UCSD-AML1 (cell line): ENCODE measurements around the gene MPZL1.

Experiments used
- DNase-seq: peaks from one replicate; lab custom pipeline; 2025; ENCODE audit not compliant: unreplicated experiment; lab: John Stamatoyannopoulos, UW

Gene MPZL1

DNA sequence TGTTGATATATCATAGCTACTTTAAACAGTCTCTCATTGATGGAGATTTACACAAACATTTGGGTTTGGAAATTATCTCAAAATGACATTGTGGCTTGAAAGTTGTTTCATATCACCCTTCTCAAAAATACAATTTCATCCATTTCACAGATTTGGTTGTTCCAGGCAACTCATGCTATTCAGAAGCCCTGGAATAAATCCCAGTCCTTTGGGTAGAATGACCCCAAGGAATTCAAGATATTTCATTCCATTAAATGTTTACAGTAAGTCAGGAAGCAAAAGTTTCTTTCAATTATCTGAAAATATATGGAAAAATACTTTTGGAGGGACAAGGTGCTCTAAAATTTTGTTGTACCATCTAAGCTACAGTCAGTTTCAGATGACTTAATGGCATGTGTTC is 27.1 kb downstream of the MPZL1 start:
- no peak for DNase-seq

DNA sequence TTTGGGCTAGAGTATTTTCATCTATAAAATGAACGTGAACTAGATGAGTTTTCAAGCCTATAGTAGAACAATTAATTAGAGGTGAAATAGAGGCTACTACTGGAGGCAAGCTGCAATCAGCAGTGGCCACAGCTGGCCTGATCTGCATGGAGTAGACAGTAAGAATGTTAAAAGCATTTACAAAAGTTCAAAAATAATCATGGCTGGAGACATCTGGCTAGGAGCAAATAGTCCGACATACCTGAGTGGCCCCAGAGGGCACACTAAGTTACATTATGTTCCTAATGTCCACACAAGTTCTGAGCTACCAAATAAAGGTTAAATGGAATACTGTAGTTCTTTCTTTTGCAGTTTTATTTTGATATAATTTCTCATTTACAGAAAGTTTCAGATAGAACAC is 28.0 kb downstream of the MPZL1 start:
- DNase-seq: no peak

DNA sequence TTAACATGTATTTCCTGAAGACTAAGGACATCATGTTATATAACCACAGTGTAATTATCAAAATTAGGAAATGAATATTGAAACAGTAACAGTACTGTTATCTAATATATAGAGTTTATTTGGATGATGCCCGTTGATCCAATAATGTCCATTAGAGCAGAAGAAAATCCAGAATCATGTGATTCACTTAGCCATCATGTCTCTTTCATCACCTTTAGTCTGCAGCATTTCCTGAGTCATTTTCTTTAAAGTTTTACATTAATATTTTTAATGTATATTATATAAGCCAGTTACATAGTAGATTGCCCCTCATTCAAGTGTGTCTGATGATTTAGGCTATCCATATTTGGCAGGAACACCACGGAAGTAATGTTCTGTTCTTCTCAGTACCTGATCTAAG is 28.9 kb downstream of the MPZL1 start:
- DNase-seq: no peak

DNA sequence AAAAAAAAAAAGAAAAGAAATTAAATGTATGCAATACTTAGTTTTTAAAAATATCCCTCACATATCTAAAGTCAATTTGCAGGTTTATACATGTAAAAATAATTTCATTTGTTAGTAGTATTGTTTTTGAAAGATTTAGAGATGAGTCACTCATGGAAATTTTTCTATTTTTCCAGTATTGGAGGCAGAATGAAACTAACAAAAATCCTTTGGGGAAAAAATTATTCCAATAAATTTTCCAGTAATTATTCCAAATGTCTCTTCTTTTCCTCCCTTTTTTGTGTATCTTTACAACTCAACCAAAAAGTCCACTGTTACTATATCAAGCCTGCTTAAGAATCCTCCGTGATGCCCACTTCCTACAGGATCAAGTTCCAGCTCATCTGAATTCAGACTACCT is 29.9 kb downstream of the MPZL1 start:
- no peak for DNase-seq

DNA sequence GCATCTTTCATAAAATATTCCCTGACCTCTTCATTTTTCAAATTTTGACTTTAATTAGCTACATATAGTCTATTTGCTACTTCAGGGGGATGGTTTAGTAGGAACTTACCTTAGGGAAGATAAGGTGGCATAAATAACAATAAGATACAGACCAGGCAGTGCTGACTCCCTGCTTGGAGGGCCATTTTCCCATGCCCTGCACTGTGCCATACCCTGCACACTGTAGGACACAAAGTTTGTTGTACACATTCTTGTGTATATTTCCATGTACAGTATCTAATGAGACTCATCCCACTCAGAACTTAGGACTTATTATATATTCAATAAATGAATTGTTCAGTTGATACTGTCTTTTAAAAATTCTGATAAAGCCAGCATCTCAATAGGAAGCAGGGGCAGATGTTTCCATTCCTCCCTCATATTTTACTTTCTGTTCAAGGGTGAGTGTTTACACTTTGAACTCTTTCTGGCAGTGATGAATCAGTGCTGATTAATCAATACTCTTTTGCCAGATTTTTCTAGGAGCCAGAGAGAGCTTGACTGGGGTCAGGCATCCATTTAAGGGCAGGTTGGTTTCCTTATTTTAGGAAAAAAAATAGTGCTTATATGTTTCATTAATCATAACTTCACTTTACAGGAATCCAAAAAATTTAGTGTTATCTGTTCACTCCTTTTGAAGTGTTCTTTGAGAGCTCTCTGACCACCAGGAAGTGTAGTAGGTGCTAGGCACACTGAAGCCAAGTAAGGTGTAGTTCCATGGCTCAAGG is 30.6 kb downstream of the MPZL1 start:
- no peak for DNase-seq

DNA sequence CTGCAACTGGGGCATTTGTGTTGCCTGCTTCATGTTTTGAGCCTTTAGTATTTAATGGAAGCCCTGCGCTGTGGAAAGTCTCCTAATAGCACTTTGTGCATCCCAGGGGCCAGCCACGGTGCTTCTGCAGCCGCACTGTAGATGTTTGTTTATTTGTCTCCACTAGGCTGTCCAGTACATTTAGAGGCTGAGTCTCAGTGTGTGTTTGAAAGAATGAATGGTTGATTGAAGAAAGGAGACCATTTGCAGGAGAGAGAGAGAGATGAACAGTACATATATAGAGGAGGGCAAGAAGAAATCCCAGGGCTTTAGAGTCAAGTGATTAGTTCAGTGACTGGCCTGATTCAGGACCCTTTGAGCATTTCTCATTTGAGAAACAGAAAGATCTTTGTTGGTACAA is 33.9 kb downstream of the MPZL1 start:
- DNase-seq: no peak

DNA sequence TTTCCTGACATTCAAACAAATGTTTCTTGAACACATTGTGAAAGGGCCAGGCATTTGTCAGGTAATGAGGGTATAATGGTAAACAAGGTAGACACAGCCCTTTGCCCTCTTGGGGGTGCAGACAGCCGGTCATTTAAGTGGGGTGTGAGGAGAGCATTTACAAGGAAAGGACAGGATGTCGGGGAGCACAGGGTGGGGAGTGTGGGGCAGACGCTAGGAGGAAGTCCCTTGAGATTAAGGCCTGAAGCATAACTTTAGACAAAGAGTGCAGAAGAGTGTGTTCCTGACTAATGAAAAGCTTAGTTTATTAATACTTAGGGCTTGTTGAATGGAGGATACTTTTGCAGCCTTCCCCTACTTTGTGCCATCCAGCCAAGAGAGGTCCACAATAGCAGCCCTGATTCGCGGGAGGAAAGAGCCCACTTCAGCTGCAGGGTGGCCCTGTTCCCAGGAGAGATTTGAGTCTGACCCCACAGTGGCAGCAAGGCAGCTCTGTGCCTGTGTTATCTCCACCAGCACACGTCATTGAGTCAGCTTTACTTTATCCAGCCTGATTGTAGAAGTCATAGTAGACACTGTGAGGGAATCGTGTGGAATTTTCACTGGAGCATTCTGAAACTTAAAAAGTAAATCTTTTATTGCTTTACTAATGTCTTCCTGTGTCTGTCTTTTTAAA is 35.1 kb downstream of the MPZL1 start:
- no peak for DNase-seq

DNA sequence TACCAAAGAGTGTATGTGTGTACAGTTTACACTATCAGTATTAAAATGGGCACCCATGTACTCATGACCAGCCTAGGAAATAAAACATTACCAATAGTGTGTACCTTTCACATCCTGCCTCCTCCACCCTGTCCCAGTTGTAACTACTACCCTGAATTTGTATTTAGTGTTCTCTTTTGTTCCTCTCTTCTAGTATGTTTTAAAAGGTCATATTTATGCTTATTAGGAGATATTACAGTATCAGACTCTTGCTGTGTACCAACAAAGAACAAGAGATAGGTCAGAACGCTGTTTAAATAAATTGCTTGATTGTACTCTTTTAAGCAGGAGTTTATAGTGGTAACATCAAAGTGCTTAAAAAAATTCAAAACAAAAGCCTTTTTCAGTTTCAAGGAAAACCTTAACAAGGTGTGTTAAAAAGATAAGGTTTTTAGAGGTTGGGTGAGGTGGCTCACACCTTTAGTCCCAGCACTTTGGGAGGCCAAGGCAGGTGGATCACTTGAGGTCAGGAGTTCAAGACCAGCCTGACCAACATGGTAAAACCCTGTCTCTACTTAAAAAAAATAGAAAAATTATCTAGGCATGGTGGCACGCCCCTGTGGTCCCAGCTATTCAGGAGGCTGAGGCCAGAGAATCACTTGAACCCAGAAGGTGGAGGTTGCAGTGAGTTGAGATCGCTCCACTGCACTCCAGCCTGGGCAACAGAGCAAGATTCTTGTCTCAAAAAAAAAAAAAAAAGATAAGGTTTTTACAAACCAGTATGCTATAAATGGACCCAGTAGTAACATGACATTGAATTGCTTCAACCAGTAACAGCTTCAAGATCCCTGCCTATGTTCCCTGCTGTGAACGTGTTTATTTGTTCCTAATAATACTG is 35.9 kb downstream of the MPZL1 start:
- DNase-seq: no peak

DNA sequence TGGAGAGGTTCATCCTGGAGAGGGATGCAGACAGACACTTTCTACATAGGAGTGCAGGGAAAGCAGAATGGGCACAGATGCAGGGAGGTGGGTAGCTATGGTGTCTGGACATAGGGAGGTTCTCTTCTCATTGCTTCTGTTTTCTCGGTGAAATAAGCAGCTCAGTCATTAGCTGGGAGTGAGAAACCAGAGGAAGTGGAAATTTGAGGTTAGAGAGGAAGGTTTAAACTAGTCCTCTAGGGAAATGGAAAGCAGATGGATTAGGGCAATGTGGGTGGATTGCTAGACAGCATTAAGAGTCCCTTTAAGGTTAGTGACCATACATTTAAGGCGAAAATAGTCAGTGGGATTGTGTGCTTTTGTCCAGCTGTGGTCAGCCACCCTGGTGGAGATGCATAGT is 39.6 kb downstream of the MPZL1 start:
- no peak for DNase-seq

DNA sequence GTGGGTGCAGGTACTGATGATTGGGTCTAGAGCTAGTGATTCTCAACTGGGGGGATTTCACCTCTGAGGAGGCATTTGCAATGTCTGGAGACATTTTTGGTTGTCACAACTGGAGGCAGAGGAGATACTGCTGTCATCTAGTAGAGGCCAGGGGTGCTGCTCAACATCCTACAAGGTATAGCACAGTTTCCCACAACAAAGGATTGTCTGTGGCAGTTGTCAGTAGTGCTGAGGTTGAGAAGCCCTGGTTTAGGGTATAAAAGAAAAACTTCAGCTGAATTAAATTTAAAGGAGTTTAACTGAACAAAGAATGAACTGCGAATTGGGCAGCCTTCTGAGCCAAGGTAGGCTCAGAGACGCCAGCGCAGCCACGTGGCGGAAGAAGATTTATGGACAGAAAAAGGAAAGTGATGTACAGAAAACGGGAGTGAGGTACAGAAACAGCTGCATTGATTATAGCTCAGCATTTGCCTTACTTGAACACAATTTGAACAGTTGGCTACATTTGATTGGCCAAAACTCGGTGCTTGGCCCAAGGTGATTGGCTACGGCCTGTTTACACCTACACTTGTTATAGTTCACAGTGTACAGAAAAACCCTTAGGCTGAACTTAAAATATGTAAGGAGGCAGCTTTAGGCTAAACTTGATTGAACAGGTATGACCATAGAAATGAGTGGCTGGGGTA is 40.4 kb downstream of the MPZL1 start:
- no peak for DNase-seq

DNA sequence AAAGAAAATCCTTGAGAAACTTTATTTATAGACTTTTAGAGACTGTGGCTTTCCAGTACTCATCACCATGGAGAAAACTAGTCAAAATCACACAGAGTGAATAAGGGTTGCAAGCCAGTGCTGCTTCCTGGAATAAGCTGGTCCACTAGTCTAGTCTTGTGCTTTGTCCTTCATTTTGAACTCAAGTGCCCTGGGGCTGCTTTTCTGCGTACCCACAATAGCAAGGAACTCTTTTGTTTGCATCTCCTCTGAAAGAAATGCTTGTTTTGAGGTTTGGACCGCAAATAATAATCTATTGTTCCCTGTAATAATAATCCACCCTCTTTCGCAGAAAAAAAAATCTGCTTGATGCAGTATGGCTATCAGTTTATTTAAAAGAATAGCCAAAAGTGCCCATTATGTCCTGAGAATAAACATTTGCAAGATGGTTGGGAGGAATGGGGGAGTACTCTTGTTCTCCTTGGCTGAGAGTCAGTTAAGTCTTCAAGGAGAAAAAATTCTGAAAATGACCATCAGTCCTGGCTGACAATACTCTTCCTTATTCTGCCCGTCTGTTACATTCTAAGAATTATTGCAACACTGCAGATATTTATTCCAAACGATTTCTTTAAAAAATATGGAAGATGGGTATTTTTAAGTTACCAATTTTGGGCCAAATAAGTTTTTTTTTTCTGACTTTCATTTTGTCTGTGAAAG is 41.9 kb downstream of the MPZL1 start:
- no peak for DNase-seq

DNA sequence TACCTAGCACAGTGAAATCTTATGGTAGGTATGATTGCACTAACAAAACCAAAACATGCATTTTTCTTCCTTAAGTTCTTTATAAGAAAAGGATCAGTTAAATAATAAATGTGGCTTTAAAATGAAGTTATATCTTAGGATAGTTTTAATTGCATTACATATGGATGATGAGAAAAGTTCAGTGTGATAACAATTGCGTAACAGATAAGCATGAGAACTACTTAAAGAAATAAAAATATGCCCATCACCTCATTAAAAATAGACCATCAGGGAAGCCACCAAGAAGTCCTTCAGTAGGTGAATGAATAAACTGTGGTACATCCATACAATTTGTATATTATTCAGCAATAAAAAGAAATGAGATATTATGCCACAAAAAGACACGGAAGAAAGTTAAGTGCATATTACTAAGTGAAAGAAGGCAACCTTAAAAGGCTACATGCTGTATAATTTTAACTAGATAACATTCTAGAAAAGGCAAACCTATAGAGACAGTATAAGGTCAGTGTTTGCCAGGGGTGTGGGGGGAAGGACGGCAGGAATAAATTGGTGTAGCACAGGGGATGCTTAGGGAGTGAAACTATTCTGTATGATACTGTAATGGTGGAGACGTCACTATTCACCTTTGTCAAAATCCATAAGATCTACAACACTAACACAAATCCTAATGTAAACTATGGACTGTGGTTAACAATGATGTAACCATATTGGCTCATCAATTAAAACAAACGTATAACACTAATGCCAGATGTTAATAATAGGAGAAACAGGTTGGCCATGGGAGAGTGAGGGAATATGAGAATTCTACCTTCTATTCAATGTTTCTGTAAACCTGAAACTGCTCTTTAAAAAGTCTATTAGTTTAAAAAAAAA is 42.9 kb downstream of the MPZL1 start:
- no peak for DNase-seq

DNA sequence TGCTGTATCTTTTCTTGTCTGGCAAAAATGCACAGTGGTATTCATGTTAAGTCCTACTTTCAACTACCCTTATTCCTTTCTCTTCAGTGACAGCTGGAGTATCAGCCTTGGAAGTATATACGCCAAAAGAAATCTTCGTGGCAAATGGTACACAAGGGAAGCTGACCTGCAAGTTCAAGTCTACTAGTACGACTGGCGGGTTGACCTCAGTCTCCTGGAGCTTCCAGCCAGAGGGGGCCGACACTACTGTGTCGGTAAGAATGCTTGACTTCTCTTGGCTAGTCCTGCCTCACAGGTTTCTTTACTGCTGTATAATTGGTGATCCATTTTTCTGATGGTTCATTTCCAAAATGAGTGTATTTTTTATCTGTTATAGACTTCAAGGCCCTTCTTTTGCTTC is 43.7 kb downstream of the MPZL1 start:
- DNase-seq: no peak

DNA sequence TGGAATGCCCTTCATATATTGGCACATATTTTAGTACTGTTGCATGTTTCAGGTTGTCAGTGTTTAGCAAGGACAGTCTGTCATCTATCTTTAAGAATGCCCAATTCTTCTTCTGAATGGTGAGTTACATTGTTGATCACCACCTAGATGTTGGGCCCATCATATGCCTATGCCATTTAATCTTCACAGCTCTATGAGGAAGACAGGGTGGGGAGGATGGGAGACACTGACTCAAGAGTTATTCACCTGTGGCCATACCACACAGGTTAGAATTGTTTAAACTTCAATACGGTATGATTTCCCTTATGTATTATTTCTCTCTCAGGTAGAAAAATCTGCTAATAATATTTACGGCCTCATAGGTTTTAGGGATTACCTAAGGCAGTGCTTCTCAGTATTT is 44.8 kb downstream of the MPZL1 start:
- no peak for DNase-seq

DNA sequence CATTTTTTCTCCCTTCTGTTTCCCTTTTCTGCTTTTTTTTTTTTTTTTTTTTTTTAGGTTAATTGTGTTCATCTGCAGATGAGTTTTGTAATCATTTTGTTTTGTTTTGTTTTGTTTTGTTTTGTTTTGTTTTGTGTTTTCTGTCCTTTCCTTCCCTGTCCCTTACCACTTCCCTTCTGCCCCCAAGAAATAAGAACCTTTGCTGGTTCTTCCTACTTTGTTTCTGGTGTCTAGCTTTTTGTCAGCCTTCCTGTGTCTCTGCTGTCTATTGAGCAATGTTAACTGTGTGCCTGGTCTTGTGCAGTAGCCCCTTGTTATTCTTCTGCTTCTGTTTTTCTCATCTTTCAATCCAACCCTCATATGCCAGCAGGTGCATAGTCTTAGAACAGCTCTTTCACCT is 46.0 kb downstream of the MPZL1 start:
- DNase-seq: no peak

DNA sequence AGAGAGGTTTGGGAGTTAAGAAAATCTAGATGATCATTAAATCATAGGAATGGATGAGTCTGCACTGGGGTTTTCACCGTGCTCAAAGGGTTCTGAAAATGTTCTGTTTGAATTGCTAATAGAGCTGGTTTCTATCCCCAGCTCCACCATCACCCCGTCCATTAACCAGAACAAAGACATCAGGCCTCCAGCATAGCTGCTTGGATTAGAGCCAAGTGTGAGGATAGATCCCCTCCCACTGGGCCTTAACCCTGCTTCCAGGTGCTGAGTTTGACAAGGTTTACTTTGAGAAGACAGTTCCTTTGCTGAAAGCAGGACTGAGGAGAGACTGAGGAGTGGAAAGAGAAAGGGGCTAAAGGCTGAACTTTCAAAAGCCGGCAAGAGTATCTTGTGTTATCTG is 48.3 kb downstream of the MPZL1 start:
- no peak for DNase-seq

DNA sequence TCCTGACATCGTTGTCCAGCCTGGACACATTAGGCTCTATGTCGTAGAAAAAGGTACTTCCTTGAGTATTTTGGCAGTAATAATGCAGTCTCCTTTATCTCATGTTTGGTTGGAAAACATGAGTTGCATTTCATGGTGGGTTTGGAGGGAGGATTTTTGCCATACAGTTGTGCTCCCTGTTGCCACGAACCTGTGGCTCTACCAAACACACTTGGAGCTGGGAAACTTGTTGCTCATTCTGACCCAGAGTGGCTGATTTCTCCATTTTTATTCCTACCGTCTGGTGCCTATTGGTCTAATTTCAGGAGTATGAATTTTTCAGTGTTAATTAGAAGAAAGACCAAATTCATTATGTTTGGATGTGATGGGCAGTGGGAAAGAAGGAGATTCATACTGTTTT is 50.7 kb downstream of the MPZL1 start:
- no peak for DNase-seq

DNA sequence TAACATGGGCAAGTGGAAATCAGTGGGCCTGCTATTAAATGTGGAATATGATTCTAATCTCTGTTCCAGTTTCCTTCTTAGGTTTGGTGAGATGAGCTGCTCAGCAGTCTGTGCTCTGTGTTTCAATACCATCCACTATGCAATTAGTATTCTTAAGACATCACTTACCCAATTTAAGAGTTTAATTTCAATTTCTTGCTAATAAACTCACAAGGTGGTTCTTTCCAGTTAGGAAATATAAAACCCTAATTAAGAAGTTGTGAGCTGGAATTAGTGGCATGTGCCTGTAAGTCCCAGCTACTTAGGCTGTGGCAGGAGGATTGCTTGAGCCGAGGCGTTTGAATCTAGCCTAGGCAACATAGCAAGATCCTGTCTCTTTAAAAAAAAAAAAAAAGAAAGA is 51.7 kb downstream of the MPZL1 start:
- DNase-seq: no peak

DNA sequence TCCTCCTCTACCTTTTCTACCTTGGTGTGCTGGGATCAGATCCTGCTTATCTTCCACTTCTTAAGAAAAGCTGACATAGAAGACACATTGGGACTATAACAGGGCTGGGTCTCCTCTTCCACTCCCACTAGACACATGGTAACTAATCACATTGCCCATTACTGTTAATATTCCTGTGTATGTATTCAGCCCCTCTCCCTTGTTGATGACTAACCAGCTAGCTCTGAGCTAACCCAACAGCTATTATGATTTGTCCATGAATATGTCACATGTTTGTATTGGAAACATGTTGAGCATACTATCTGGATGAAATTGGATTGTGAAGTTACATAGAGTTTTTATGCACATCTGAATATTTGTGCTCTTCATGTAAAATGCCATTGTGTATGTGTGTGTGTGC is 52.9 kb downstream of the MPZL1 start:
- no peak for DNase-seq

DNA sequence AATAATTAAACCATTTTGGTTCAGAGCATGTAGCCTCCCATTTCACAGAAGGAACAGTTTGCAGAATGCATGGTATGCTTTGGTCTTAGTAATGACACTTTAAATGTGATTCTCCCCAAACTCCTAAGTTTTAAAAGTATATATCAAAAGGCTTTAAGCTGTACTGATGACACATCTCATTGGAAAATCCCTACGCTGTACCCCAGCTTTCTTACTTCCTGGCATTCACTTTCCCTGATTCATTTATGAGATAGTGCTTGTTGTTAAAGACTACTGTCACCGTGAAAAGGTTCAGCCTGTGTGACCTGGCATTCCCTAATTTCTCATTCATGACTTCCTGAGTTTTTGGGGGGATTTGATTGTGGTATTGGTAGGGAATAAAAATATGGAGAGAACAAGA is 53.4 kb downstream of the MPZL1 start:
- DNase-seq: no peak
